GM12878 (cell line): Measurements from ENCODE around the gene N4BP2L1. TPM values are rescaled to one million over a fixed set of nuclear protein-coding genes. Genes with fewer than 3 reads are reported as not detected.

Source experiments
- ATAC-seq: fragments of 200-7000 bp; cut with Tn5 transposase; 3 replicates; pipeline ENCODE4 v1.9.1; 2020; ENCODE audit warnings: mild to moderate bottlenecking, moderate library complexity
- BruUV-seq: library from RNA; stranded (reverse); fragments of 400-500 nt; replicated peaks from 2 replicates; lab custom pipeline; 2021; lab: Mats Ljungman, UMichigan
- CTCF ChIA-PET: fragments of 300-600 bp; sonication (Branson Sonifier 250); formaldehyde crosslinking; extraction: SDS; loops from one replicate; lab custom pipeline; 2021; ENCODE audit warnings: inconsistent platforms; lab: Yijun Ruan, JAX
- POLR2A ChIA-PET: fragments of 350-600 bp; formaldehyde crosslinking; extraction: SDS; loops from one replicate; lab custom pipeline; 2021; ENCODE audit warnings: inconsistent platforms; lab: Charles Lee
- RAD21 ChIA-PET: fragments of 300-600 bp; sonication (Branson Sonifier 250); formaldehyde crosslinking; loops from one replicate; lab custom pipeline; 2023; ENCODE audit warnings: antibody characterized with exemption; ENCODE audit not compliant: unreplicated experiment; lab: Charles Lee
- SMC1A ChIA-PET: fragments of 300-600 bp; sonication (Branson Sonifier 250); formaldehyde crosslinking; loops from one replicate; lab custom pipeline; 2023; ENCODE audit not compliant: unreplicated experiment, uncharacterized antibody; lab: Charles Lee
- DNase-seq: peaks from one replicate; pipeline ENCODE4 v3.0.0-alpha.2; 2011; ENCODE audit warnings: low read depth, low spot score
- FAIRE-seq: peaks from 3 replicates; lab custom pipeline; 2011; peaks lifted over from hg19 to GRCh38; lab: Jason Lieb, UNC
- H2AFZ ChIP-seq: 2 replicates; pipeline ENCODE4 v1.6.0; 2011; ENCODE audit warnings: low read depth, low read length, control low read depth; ENCODE audit not compliant: control insufficient read depth
- H3K27ac ChIP-seq: 2 replicates; pipeline ENCODE4 v1.5.1; 2011; ENCODE audit warnings: control low read depth; ENCODE audit not compliant: control insufficient read depth, insufficient read depth
- H3K27me3 ChIP-seq, 2 experiments: replicated peaks in 1 of 2; 2 replicates each; pipeline versions ENCODE4 v1.6.0 to v1.6.1; 2011; ENCODE audit warnings: low read length in 1 of 2; ENCODE audit not compliant: control insufficient read depth in 2 of 2, insufficient read depth in 2 of 2
- H3K36me3 ChIP-seq, 2 experiments: 2 replicates each; pipeline ENCODE4 v1.5.1; 2011; ENCODE audit warnings: low read length in 1 of 2; ENCODE audit not compliant: control insufficient read depth in 2 of 2, insufficient read depth in 2 of 2
- H3K4me1 ChIP-seq: 2 replicates; pipeline ENCODE4 v1.6.1; 2011; ENCODE audit warnings: mild to moderate bottlenecking, low read length, moderate library complexity, mixed read lengths; ENCODE audit not compliant: control insufficient read depth, insufficient read depth
- H3K4me2 ChIP-seq: 2 replicates; pipeline ENCODE4 v1.6.0; 2011; ENCODE audit warnings: control low read depth; ENCODE audit not compliant: control insufficient read depth, insufficient read depth
- H3K4me3 ChIP-seq: fragments of 200-600 bp; sonication (generic); 2 replicates; pipeline ENCODE4 v1.5.1; 2016
- H3K79me2 ChIP-seq: 2 replicates; pipeline ENCODE4 v1.6.0; 2011; ENCODE audit warnings: low read length; ENCODE audit not compliant: control insufficient read depth, insufficient read depth
- H3K9ac ChIP-seq: 2 replicates; pipeline ENCODE4 v1.8.0; 2011; ENCODE audit warnings: low read length, control low read depth, mixed read lengths; ENCODE audit not compliant: control insufficient read depth, insufficient read depth
- H3K9me3 ChIP-seq: replicated peaks from 3 replicates; pipeline ENCODE4 v1.5.1; 2011; ENCODE audit warnings: mild to moderate bottlenecking, low read length; ENCODE audit not compliant: control insufficient read depth, insufficient read depth
- H4K20me1 ChIP-seq: 2 replicates; pipeline ENCODE4 v1.6.0; 2011; ENCODE audit not compliant: control insufficient read depth, insufficient read depth
- CEBPB ChIP-seq, 2 experiments: fragments of 150-350 bp in 1 of 2; IDR thresholded peaks; 2 replicates each; pipeline ENCODE4 v1.6.1; 2012 to 2014; ENCODE audit warnings: low read depth in 2 of 2, low read length in 2 of 2, borderline replicate concordance in 1 of 2, inconsistent platforms in 1 of 2
- CHD1 ChIP-seq: IDR thresholded peaks from 2 replicates; pipeline ENCODE4 v1.6.1; 2012; ENCODE audit warnings: low read depth, low read length, improper control_type of control experiment
- IKZF2 ChIP-seq, 2 experiments: fragments of 450-650 bp; IDR thresholded peaks; 2 replicates each; pipeline ENCODE4 v1.6.1; 2017; ENCODE audit warnings: mild to moderate bottlenecking in 2 of 2, moderate library complexity in 2 of 2
- IRF4 ChIP-seq: IDR thresholded peaks from 2 replicates; pipeline ENCODE4 v1.6.1; 2011; ENCODE audit warnings: low read depth, low read length
- NBN ChIP-seq: fragments of 450-650 bp; IDR thresholded peaks from 2 replicates; pipeline ENCODE4 v1.6.1; 2016
- POLR2A ChIP-seq: IDR thresholded peaks from 2 replicates; pipeline ENCODE4 v1.6.1; 2011; ENCODE audit warnings: low read depth, mild to moderate bottlenecking, low read length
- RB1 ChIP-seq: fragments of 450-650 bp; formaldehyde crosslinking; IDR thresholded peaks from 2 replicates; pipeline ENCODE4 v1.6.1; 2017; ENCODE audit warnings: mild to moderate bottlenecking, borderline replicate concordance
- SP1 ChIP-seq: IDR thresholded peaks from one replicate; pipeline ENCODE4 v1.6.1; 2011; ENCODE audit warnings: low read depth, low read length
- TARDBP ChIP-seq: IDR thresholded peaks from 2 replicates; pipeline ENCODE4 v1.6.1; 2016; ENCODE audit warnings: borderline replicate concordance
- WGBS: methylation state at CpG from one replicate; pipeline ENCODE4 v1.1.6; 2016; ENCODE audit warnings: low lambda C conversion rate; ENCODE audit not compliant: insufficient replicate concordance, insufficient coverage; ENCODE audit errors: missing lambda C conversion rate; 5-methylcytosine and 5-hydroxymethylcytosine counted together
- in situ Hi-C: fragments of 300-500 bp; cut with MboI; formaldehyde crosslinking; loops from 9 replicates; pipeline ENCODE4 v1.14.3; 2018; ENCODE audit warnings: mixed read lengths
- intact Hi-C: fragments of 100-400 bp; cut with micrococcal nuclease; formaldehyde crosslinking; loops from one replicate; pipeline ENCODE4 v1.14.2; 2022; ENCODE audit not compliant: unreplicated experiment
- polyA plus RNA-seq, 11 experiments: library from polyadenylated mRNA; depleted of rRNA in 4 of 11; unstranded in 6 of 11; stranded (reverse) in 5 of 11; fragments of >200 nt; fragmentation: Nextera tagmentation in 4 of 11; fragmentation: Illumina TruSeq in 1 of 11; extraction: Ambion mirVana in 4 of 11; extraction: Trizol in 1 of 11; gene quantifications; 1 replicate in 1 of 11; 2 replicates in 10 of 11; pipeline versions ENCODE4 v1.2.1 to v1.2.3, GENCODE V29; 2011 to 2016; ENCODE audit warnings: inconsistent platforms in 2 of 11, missing spikeins in 2 of 11, low read depth in 1 of 11
- total RNA-seq, 4 experiments: library from RNA; depleted of rRNA in 3 of 4; stranded (reverse); fragments of >200 nt in 3 of 4; fragmentation: Illumina TruSeq in 1 of 4; extraction: Trizol in 1 of 4; gene quantifications; 2 replicates each; pipeline versions ENCODE4 v1.2.1 to v1.2.3, GENCODE V29; 2013 to 2021
- TF ChIP-seq, protein P1 (sequence below): IDR thresholded peaks from 2 replicates; pipeline ENCODE4 v1.6.1; 2011; ENCODE audit warnings: low read depth, mild to moderate bottlenecking, low read length, moderate library complexity, borderline replicate concordance; ENCODE audit errors: extremely low read depth
- TF ChIP-seq, protein P2 (sequence below): IDR thresholded peaks from 2 replicates; pipeline ENCODE4 v1.6.1; 2011; ENCODE audit warnings: mild to moderate bottlenecking, low read depth, low read length, moderate library complexity; ENCODE audit not compliant: insufficient replicate concordance
- TF ChIP-seq, protein P3 (sequence below): fragments of 450-650 bp; formaldehyde crosslinking; IDR thresholded peaks from 2 replicates; pipeline ENCODE4 v1.5.0; 2022; ENCODE audit warnings: mild to moderate bottlenecking, missing genetic modification characterization

The N4BP2L1 gene
- total and polyA plus RNA-seq, 10 of the 15 experiments (the other 5 are each of a cell fraction or from before 2014, with no cell fraction given) = 3.3 to 42.5 (median 16.2) TPM

DNA sequence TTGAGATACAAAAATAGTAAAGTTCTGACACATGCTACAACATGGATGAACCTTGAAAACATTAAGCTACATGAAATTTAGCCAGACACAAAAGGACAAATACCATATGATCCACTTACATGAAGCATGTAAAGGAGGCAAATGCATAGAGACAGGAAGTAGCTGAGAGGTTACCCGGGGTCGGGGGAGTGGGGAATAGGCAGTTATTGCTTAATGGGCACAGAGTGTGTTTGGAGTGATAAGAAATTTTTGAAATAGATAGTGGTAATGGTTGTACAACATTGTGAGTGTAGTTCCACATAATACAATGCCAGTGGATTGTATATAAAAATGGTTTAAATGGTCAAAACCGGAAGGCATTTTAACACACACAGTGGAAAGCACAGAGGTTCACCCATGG, 4.3 kb downstream of the N4BP2L1 start:
- no peaks in the 10 kb centered on the region for H4K20me1 ChIP-seq
- peak overlapping the region; percentile 68; the same call in 1 of the 2 replicates for H3K4me2 ChIP-seq
- TF ChIP-seq CHD1 = no peak
- TF ChIP-seq, protein P1, sequence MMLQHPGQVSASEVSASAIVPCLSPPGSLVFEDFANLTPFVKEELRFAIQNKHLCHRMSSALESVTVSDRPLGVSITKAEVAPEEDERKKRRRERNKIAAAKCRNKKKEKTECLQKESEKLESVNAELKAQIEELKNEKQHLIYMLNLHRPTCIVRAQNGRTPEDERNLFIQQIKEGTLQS = no peak
- TF ChIP-seq IRF4 = no peak
- no peak for TF ChIP-seq RB1
- TF ChIP-seq, protein P2, sequence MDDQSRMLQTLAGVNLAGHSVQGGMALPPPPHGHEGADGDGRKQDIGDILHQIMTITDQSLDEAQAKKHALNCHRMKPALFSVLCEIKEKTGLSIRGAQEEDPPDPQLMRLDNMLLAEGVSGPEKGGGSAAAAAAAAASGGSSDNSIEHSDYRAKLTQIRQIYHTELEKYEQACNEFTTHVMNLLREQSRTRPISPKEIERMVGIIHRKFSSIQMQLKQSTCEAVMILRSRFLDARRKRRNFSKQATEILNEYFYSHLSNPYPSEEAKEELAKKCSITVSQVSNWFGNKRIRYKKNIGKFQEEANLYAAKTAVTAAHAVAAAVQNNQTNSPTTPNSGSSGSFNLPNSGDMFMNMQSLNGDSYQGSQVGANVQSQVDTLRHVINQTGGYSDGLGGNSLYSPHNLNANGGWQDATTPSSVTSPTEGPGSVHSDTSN = no peak
- no peak for TF ChIP-seq CEBPB (IDR thresholded peaks at IDR 0.05; ENCODE audit: borderline replicate concordance in 1 of 2, low read depth in 2 of 2, low read length in 2 of 2)
- no peak for TF ChIP-seq SP1
- TF ChIP-seq IKZF2 (IDR thresholded peaks at IDR 0.05) = no peak
- no peak for TF ChIP-seq TARDBP
- no peak for TF ChIP-seq POLR2A
- TF ChIP-seq, protein P3, sequence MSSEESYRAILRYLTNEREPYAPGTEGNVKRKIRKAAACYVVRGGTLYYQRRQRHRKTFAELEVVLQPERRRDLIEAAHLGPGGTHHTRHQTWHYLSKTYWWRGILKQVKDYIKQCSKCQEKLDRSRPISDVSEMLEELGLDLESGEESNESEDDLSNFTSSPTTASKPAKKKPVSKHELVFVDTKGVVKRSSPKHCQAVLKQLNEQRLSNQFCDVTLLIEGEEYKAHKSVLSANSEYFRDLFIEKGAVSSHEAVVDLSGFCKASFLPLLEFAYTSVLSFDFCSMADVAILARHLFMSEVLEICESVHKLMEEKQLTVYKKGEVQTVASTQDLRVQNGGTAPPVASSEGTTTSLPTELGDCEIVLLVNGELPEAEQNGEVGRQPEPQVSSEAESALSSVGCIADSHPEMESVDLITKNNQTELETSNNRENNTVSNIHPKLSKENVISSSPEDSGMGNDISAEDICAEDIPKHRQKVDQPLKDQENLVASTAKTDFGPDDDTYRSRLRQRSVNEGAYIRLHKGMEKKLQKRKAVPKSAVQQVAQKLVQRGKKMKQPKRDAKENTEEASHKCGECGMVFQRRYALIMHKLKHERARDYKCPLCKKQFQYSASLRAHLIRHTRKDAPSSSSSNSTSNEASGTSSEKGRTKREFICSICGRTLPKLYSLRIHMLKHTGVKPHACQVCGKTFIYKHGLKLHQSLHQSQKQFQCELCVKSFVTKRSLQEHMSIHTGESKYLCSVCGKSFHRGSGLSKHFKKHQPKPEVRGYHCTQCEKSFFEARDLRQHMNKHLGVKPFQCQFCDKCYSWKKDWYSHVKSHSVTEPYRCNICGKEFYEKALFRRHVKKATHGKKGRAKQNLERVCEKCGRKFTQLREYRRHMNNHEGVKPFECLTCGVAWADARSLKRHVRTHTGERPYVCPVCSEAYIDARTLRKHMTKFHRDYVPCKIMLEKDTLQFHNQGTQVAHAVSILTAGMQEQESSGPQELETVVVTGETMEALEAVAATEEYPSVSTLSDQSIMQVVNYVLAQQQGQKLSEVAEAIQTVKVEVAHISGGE (CRISPR knock-in tag) = no peak
- no peak for TF ChIP-seq NBN
- H3K4me3 ChIP-seq = no peak overlapping the region
- peaks cover 1 to 11% of the 10 kb centered on the region in 2 experiments; a peak in 2 of 4 replicates for H3K36me3 ChIP-seq
- no peak overlapping the region for H3K9ac ChIP-seq
- WGBS = 98% methylated on average over 3 of the region's 3 CpGs
- peaks cover 17% of the 10 kb centered on the region for H3K9me3 ChIP-seq
- ChIA-PET SMC1A (interaction anchor here (1.1 kb wide), 2 partner anchors 19 to 46 kb away, joined by 3 to 4 read pairs; no protein-coding TSS in a partner anchor), RAD21 (no interaction called here), CTCF (interaction anchor here (0.6 to 1.4 kb wide), 4 partner anchors 15 to 245 kb away, joined by 3 to 4 read pairs (median 3); no protein-coding TSS in a partner anchor), POLR2A (interaction anchor here (0.5 to 1.3 kb wide), 4 partner anchors 10 to 1688 kb away, joined by 4 to 8 read pairs (median 6); partner anchors contain the start of genes ALOX5AP and PDS5B)
- H3K27ac ChIP-seq = no peak overlapping the region
- no peak for ATAC-seq
- H2AFZ ChIP-seq = no peak overlapping the region
- no peak for DNase-seq
- intact Hi-C loops = loop anchor here (10.0 kb wide), 1 partner anchor 781 kb away; no protein-coding TSS in a partner anchor
- no peak for FAIRE-seq
- no TSS peak for BruUV-seq
- no peaks in the 10 kb centered on the region for H3K27me3 ChIP-seq
- in situ Hi-C loops = no loop called here
- H3K79me2 ChIP-seq = peaks cover 56% of the 10 kb centered on the region
- peaks cover 4% of the 10 kb centered on the region; the same call in 1 of the 2 replicates for H3K4me1 ChIP-seq
